HEK293 (cell line): ENCODE results near the gene ERN2.

Experiments
- CTCF ChIA-PET: fragments of 350-600 bp; formaldehyde crosslinking; extraction: SDS; loops from one replicate; lab custom pipeline; 2021; ENCODE audit warnings: antibody characterized with exemption; lab: Yijun Ruan, JAX
- POLR2A ChIA-PET: fragments of 300-600 bp; formaldehyde crosslinking; extraction: SDS; loops from one replicate; lab custom pipeline; 2020; ENCODE audit warnings: antibody characterized with exemption, inconsistent platforms; lab: Yijun Ruan, JAX
- H3K27ac ChIP-seq: fragments of 200-500 bp; sonication (Bioruptor generic); 2 replicates; pipeline ENCODE4 v1.5.1; 2014; ENCODE audit warnings: low read depth, low read length, control low read depth, inconsistent platforms; ENCODE audit errors: extremely low read depth
- H3K36me3 ChIP-seq, 2 experiments: fragments of 200-500 bp in 1 of 2; sonication (Bioruptor generic) in 1 of 2; 1 replicate in 1 of 2; 2 replicates in 1 of 2; pipeline ENCODE4 v1.5.1; 2014 to 2017; ENCODE audit warnings: inconsistent platforms in 2 of 2, low read length in 2 of 2; ENCODE audit not compliant: control insufficient read depth in 2 of 2, insufficient read depth in 1 of 2
- H3K4me1 ChIP-seq: fragments of 200-500 bp; sonication (Bioruptor generic); 2 replicates; pipeline ENCODE4 v1.5.1; 2014; ENCODE audit warnings: mild to moderate bottlenecking, low read length, inconsistent platforms; ENCODE audit not compliant: control insufficient read depth, insufficient read depth
- H3K4me3 ChIP-seq: 2 replicates; pipeline ENCODE4 v1.5.1; 2011; ENCODE audit warnings: low read depth, mild to moderate bottlenecking, control low read depth, low read length, moderate library complexity
- H3K9me3 ChIP-seq: fragments of 200-500 bp; sonication (Bioruptor generic); 2 replicates; pipeline ENCODE4 v1.5.1; 2014; ENCODE audit warnings: low read depth, low read length, inconsistent platforms; ENCODE audit not compliant: control insufficient read depth, insufficient read depth
- HOXA7 ChIP-seq: sonication (generic); formaldehyde crosslinking; IDR thresholded peaks from 2 replicates; pipeline ENCODE4 v1.8.1; 2022; ENCODE audit warnings: missing genetic modification reagents, borderline replicate concordance
- KLF10 ChIP-seq: fragments of 450-650 bp; IDR thresholded peaks from 2 replicates; pipeline ENCODE4 v1.5.1; 2018; ENCODE audit warnings: missing biosample characterization, mild to moderate bottlenecking, missing genetic modification characterization
- KLF7 ChIP-seq: fragments of 450-650 bp; formaldehyde crosslinking; IDR thresholded peaks from 2 replicates; pipeline ENCODE4 v1.5.1; 2016; ENCODE audit warnings: missing biosample characterization, missing genetic modification characterization, borderline replicate concordance
- KLF8 ChIP-seq: fragments of 450-650 bp; formaldehyde crosslinking; IDR thresholded peaks from 2 replicates; pipeline ENCODE4 v1.5.1; 2016; ENCODE audit warnings: missing biosample characterization, missing genetic modification characterization
- SETDB1 ChIP-seq: IDR thresholded peaks from one replicate; pipeline ENCODE4 v1.6.1; 2017; ENCODE audit warnings: mild to moderate bottlenecking, low read length, moderate library complexity, mixed read lengths; ENCODE audit not compliant: insufficient read length
- ZBTB21 ChIP-seq: fragments of 450-650 bp; formaldehyde crosslinking; IDR thresholded peaks from 2 replicates; pipeline ENCODE4 v1.5.1; 2017; ENCODE audit warnings: missing biosample characterization, missing genetic modification characterization
- ZFP41 ChIP-seq: fragments of 450-650 bp; formaldehyde crosslinking; IDR thresholded peaks from 2 replicates; pipeline ENCODE4 v1.5.1; 2016; ENCODE audit warnings: missing biosample characterization, missing genetic modification characterization, borderline replicate concordance
- ZNF184 ChIP-seq: fragments of 450-650 bp; IDR thresholded peaks from 2 replicates; pipeline ENCODE4 v1.5.1; 2018; ENCODE audit warnings: missing biosample characterization, mild to moderate bottlenecking, missing genetic modification characterization
- ZNF221 ChIP-seq: fragments of 450-650 bp; formaldehyde crosslinking; IDR thresholded peaks from 2 replicates; pipeline ENCODE4 v1.5.1; 2017; ENCODE audit warnings: missing biosample characterization, missing genetic modification characterization, borderline replicate concordance
- ZNF23 ChIP-seq: fragments of 450-650 bp; formaldehyde crosslinking; IDR thresholded peaks from 2 replicates; pipeline ENCODE4 v1.5.1; 2016; ENCODE audit warnings: missing biosample characterization, missing genetic modification characterization, borderline replicate concordance
- ZNF391 ChIP-seq: fragments of 450-650 bp; formaldehyde crosslinking; IDR thresholded peaks from 2 replicates; pipeline ENCODE4 v1.5.1; 2016; ENCODE audit warnings: low read depth, missing biosample characterization, missing genetic modification characterization, borderline replicate concordance
- ZNF404 ChIP-seq: fragments of 450-650 bp; formaldehyde crosslinking; IDR thresholded peaks from 2 replicates; pipeline ENCODE4 v1.5.1; 2017; ENCODE audit warnings: missing biosample characterization, missing genetic modification characterization
- ZNF426 ChIP-seq: fragments of 450-650 bp; formaldehyde crosslinking; IDR thresholded peaks from 2 replicates; pipeline ENCODE4 v1.5.1; 2017; ENCODE audit warnings: missing biosample characterization, missing genetic modification characterization, mild to moderate bottlenecking, inconsistent platforms, moderate library complexity
- ZNF510 ChIP-seq: fragments of 450-650 bp; formaldehyde crosslinking; IDR thresholded peaks from 2 replicates; pipeline ENCODE4 v1.5.1; 2018; ENCODE audit warnings: mild to moderate bottlenecking, missing genetic modification characterization, missing biosample characterization; ENCODE audit not compliant: insufficient replicate concordance
- ZNF529 ChIP-seq: fragments of 450-650 bp; formaldehyde crosslinking; IDR thresholded peaks from 2 replicates; pipeline ENCODE4 v1.5.1; 2017; ENCODE audit warnings: missing genetic modification characterization, missing biosample characterization; ENCODE audit not compliant: insufficient replicate concordance
- ZNF549 ChIP-seq: fragments of 450-650 bp; IDR thresholded peaks from 2 replicates; pipeline ENCODE4 v1.5.1; 2018; ENCODE audit warnings: missing biosample characterization, missing genetic modification characterization, mild to moderate bottlenecking, inconsistent platforms, moderate library complexity
- ZNF624 ChIP-seq: fragments of 450-650 bp; formaldehyde crosslinking; IDR thresholded peaks from 2 replicates; pipeline ENCODE4 v1.5.1; 2017; ENCODE audit warnings: missing biosample characterization, missing genetic modification characterization
- ZNF629 ChIP-seq: fragments of 450-650 bp; formaldehyde crosslinking; IDR thresholded peaks from 2 replicates; pipeline ENCODE4 v1.5.1; 2017; ENCODE audit warnings: missing biosample characterization, missing genetic modification characterization
- ZNF701 ChIP-seq: fragments of 450-650 bp; formaldehyde crosslinking; IDR thresholded peaks from 2 replicates; pipeline ENCODE4 v1.5.1; 2016; ENCODE audit warnings: missing biosample characterization, missing genetic modification characterization
- ZNF768 ChIP-seq: fragments of 450-650 bp; formaldehyde crosslinking; IDR thresholded peaks from 2 replicates; pipeline ENCODE4 v1.5.1; 2018; ENCODE audit warnings: missing biosample characterization, mild to moderate bottlenecking, missing genetic modification characterization
- ZNF843 ChIP-seq: fragments of 450-650 bp; formaldehyde crosslinking; IDR thresholded peaks from 2 replicates; pipeline ENCODE4 v1.5.1; 2016; ENCODE audit warnings: missing biosample characterization, missing genetic modification characterization
- ZSCAN16 ChIP-seq: fragments of 450-650 bp; formaldehyde crosslinking; IDR thresholded peaks from 2 replicates; pipeline ENCODE4 v1.5.1; 2016; ENCODE audit warnings: missing biosample characterization, missing genetic modification characterization
- TF ChIP-seq, protein P1 (sequence below): fragments of 450-650 bp; formaldehyde crosslinking; IDR thresholded peaks from 2 replicates; pipeline ENCODE4 v1.5.1; 2017; ENCODE audit warnings: missing biosample characterization, missing genetic modification characterization
- TF ChIP-seq, protein P2 (sequence below): fragments of 450-650 bp; formaldehyde crosslinking; IDR thresholded peaks from 2 replicates; pipeline ENCODE4 v1.5.1; 2017; ENCODE audit warnings: missing biosample characterization, missing genetic modification characterization
- TF ChIP-seq, protein P3 (sequence below): fragments of 450-650 bp; formaldehyde crosslinking; IDR thresholded peaks from 2 replicates; pipeline ENCODE4 v1.5.1; 2016; ENCODE audit warnings: missing biosample characterization, missing genetic modification characterization
- TF ChIP-seq, protein P4 (sequence below): fragments of 450-650 bp; formaldehyde crosslinking; IDR thresholded peaks from 2 replicates; pipeline ENCODE4 v1.5.1; 2016; ENCODE audit warnings: missing biosample characterization, missing genetic modification characterization

The ERN2 gene

DNA sequence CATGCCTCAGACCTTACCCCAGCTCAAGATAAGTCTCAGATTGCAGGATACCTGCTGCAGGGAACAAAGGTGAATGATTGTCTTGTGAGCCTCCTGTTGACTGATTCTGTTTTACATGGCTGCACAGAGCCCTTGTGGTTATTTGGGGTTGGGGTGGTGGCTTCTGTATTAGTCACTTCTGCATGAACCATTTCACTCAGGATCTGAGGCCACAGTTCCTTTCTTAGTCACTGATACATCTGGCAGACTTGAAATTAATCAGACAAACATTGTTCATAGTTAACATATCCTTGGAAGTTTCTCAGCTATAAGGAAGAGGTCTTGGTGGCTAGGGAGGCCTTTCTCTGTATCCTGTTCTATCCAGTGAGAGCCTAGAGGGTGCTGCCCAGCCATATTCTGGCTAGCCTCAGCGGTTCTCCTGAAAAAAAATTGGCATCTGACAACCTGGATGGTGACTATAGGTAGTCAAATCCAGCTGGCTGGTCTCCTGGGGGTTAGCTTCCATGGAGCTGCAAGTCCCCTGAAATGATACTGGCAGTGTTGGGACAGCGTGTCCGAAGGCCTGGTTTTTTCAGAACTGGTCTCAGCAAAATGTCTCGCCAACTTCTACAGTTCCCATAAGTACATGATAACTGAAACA lies 42.8 kb downstream of the ERN2 start:
- TF ChIP-seq KLF8 (tag by site-specific recombination) (no peak), ZNF426 (no peak), ZSCAN16 (tag by site-specific recombination) (no peak), ZNF768 (tag by site-specific recombination) (no peak), KLF7 (tag by site-specific recombination) (no peak), ZNF510 (no peak), ZFP41 (tag by site-specific recombination) (no peak), ZNF184 (tag by site-specific recombination) (no peak), ZNF624 (tag by site-specific recombination) (no peak), ZNF629 (tag by site-specific recombination) (no peak), ZBTB21 (tag by site-specific recombination) (no peak), ZNF701 (no peak), ZNF549 (tag by site-specific recombination) (no peak), ZNF221 (tag by site-specific recombination) (no peak), ZNF404 (no peak), HOXA7 (CRISPR knock-in tag) (no peak), SETDB1 (no peak)
- TF ChIP-seq, protein P1, sequence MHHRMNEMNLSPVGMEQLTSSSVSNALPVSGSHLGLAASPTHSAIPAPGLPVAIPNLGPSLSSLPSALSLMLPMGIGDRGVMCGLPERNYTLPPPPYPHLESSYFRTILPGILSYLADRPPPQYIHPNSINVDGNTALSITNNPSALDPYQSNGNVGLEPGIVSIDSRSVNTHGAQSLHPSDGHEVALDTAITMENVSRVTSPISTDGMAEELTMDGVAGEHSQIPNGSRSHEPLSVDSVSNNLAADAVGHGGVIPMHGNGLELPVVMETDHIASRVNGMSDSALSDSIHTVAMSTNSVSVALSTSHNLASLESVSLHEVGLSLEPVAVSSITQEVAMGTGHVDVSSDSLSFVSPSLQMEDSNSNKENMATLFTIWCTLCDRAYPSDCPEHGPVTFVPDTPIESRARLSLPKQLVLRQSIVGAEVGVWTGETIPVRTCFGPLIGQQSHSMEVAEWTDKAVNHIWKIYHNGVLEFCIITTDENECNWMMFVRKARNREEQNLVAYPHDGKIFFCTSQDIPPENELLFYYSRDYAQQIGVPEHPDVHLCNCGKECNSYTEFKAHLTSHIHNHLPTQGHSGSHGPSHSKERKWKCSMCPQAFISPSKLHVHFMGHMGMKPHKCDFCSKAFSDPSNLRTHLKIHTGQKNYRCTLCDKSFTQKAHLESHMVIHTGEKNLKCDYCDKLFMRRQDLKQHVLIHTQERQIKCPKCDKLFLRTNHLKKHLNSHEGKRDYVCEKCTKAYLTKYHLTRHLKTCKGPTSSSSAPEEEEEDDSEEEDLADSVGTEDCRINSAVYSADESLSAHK (tag by site-specific recombination), result no peak
- TF ChIP-seq, protein P2, sequence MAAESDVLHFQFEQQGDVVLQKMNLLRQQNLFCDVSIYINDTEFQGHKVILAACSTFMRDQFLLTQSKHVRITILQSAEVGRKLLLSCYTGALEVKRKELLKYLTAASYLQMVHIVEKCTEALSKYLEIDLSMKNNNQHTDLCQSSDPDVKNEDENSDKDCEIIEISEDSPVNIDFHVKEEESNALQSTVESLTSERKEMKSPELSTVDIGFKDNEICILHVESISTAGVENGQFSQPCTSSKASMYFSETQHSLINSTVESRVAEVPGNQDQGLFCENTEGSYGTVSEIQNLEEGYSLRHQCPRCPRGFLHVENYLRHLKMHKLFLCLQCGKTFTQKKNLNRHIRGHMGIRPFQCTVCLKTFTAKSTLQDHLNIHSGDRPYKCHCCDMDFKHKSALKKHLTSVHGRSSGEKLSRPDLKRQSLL (tag by site-specific recombination), result no peak
- no peaks in the 10 kb centered on the region for H3K4me1 ChIP-seq
- no peaks in the 10 kb centered on the region for H3K9me3 ChIP-seq
- ChIA-PET CTCF (interaction anchor here (1.4 kb wide), 1 partner anchor 9 kb away, joined by 5 read pairs; the partner anchor contains the start of gene PLK1), POLR2A (no interaction called here)
- H3K36me3 ChIP-seq, result peaks cover 4 to 89% of the 10 kb centered on the region in 2 experiments; a peak in 2 of 3 replicates
- no peak overlapping the region for H3K4me3 ChIP-seq
- no peak overlapping the region for H3K27ac ChIP-seq

DNA sequence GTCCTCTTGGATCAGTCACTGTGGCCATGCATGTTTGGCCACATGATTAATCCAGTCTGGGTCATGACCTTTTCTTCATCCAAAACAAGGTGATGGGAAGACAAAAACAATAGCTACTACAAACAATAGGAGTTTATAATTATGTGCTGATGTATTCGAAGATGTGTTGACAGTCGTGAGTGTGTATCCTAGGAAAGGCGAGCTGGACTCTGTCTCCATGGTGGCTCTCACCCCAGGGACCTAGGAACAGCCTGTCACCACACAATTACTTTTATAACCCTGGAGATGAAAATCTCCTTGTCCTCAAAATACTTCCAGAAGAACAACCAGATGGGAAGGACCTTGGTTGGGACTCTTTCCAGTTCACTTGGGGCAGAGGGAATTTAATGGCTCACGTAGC lies 44.1 kb downstream of the ERN2 start:
- no peaks in the 10 kb centered on the region for H3K4me1 ChIP-seq
- TF ChIP-seq, protein P1 (tag by site-specific recombination), result no peak
- no peak for TF ChIP-seq KLF10 (tag by site-specific recombination)
- TF ChIP-seq, protein P3, sequence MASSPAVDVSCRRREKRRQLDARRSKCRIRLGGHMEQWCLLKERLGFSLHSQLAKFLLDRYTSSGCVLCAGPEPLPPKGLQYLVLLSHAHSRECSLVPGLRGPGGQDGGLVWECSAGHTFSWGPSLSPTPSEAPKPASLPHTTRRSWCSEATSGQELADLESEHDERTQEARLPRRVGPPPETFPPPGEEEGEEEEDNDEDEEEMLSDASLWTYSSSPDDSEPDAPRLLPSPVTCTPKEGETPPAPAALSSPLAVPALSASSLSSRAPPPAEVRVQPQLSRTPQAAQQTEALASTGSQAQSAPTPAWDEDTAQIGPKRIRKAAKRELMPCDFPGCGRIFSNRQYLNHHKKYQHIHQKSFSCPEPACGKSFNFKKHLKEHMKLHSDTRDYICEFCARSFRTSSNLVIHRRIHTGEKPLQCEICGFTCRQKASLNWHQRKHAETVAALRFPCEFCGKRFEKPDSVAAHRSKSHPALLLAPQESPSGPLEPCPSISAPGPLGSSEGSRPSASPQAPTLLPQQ (tag by site-specific recombination), result no peak
- no peak for TF ChIP-seq ZNF843 (tag by site-specific recombination)
- TF ChIP-seq ZNF23 (tag by site-specific recombination), result no peak
- TF ChIP-seq, protein P4, sequence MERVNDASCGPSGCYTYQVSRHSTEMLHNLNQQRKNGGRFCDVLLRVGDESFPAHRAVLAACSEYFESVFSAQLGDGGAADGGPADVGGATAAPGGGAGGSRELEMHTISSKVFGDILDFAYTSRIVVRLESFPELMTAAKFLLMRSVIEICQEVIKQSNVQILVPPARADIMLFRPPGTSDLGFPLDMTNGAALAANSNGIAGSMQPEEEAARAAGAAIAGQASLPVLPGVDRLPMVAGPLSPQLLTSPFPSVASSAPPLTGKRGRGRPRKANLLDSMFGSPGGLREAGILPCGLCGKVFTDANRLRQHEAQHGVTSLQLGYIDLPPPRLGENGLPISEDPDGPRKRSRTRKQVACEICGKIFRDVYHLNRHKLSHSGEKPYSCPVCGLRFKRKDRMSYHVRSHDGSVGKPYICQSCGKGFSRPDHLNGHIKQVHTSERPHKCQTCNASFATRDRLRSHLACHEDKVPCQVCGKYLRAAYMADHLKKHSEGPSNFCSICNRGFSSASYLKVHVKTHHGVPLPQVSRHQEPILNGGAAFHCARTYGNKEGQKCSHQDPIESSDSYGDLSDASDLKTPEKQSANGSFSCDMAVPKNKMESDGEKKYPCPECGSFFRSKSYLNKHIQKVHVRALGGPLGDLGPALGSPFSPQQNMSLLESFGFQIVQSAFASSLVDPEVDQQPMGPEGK (tag by site-specific recombination), result no peak
- TF ChIP-seq ZNF529, result no peak
- TF ChIP-seq ZNF391 (tag by site-specific recombination), result no peak
- no peak for TF ChIP-seq ZNF510
- ChIA-PET POLR2A (interaction anchor here (1.2 kb wide), 1 partner anchor 9 kb away, joined by 3 read pairs; no protein-coding TSS in a partner anchor), CTCF (interaction anchor here (0.6 to 0.7 kb wide), 2 partner anchors 25 to 72 kb away, joined by 3 read pairs; no protein-coding TSS in a partner anchor)
- no peak overlapping the region for H3K27ac ChIP-seq
- peaks cover 8 to 90% of the 10 kb centered on the region in 2 experiments; a peak in 2 of 3 replicates for H3K36me3 ChIP-seq
- no peak overlapping the region for H3K4me3 ChIP-seq
- H3K9me3 ChIP-seq, result no peaks in the 10 kb centered on the region
